ENCODE data around the gene TBC1D4. TPM values are rescaled to one million over a fixed set of nuclear protein-coding genes. Genes with fewer than 3 reads are reported as not detected.

Gene TBC1D4
- total RNA-seq, 4 donors from 2014 or later = 38.2 to 56.9 (median 43.9) TPM

DNA sequence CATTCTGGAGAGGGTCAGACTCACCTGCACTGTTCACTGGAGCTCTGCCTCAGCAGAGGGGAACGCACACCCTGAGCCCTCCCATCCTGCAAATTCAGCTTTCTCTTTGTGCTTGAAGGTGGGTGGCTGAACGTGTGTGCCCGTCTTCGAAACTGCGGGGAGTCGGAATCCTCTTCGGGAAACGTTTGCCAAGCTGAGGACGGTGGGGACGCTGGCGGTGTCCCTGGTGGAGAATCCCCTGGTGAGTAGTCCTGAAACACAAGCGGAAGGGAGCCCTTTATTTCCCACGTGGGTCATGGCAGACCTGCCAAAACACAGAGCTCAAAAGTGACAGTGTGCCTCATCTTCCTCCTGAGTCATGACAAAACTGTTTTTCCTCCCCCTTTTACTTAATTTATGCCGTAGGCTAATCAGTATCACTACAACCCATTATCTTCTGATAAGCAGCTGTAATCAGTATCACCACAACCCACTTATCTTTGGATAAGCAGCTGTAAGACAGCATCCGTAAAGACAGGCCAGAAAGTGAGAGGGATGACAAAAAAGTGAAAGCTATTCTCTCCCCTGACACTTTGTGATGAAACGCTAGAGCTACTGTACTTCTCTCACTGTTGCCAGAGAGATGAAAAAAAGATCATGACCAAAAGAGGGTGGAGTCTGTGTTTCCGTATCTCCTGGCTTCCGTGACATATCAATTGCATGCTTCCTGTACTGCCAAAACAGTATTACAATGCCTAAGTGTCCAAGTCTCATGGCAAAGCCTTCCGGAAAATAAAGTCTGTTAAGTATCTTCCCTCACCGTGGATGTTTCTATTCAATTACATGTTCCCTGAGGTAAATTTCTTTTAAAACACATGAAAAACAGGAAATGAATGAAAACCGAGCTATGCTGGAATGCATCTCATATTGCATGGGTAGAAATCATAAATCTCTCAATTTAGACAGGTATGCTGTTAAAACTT is 155.5 kb downstream of the TBC1D4 start:
- TF ChIP-seq CTCF (IDR thresholded peaks at IDR 0.05; ENCODE audit: low read depth) = no peak

DNA sequence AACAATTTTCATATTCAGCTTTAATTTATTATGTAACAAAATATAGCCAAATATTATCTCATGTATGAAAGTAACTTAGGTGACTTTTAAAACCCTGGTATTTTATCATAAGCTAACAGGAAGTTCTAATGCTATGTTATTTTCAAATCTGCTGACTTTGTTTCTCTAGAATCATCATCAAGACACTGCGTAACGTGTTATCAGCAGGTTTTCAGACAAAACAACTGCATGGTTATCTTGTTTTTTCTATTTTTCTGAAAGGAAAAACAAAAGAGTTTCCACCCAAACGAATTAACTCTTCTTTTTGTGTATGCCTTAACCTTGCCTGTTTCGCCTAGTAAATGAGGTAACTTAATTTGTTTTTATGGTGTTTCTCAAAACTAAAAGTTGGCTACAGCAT is 156.3 kb downstream of the TBC1D4 start:
- no peak for TF ChIP-seq CTCF (IDR thresholded peaks at IDR 0.05; ENCODE audit: low read depth)

DNA sequence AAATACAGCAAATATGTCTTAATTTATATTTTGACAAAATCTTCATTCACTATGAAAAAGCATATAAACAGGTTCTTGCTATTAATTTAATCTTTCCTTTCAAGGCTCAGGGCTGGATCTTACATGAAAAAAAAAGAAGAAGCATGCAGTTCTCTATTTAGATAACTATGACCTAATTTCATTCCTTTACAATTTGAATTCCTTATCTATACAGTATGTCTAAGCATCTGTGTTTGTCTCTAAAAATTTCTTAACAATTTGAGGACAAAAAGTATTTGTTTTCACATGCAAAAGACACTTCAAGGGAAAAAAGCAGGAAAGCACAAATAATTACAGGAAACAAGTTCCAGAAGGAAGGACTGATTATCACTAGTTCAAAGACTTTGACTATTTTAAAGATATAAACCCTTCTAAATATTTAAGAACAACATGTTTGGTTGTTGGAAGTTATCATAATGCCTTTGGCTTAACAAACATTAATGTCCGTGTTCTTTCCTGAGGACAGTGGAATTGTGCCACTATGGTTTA is 157.5 kb downstream of the TBC1D4 start:
- no peak for TF ChIP-seq CTCF (IDR thresholded peaks at IDR 0.05; ENCODE audit: low read depth)

DNA sequence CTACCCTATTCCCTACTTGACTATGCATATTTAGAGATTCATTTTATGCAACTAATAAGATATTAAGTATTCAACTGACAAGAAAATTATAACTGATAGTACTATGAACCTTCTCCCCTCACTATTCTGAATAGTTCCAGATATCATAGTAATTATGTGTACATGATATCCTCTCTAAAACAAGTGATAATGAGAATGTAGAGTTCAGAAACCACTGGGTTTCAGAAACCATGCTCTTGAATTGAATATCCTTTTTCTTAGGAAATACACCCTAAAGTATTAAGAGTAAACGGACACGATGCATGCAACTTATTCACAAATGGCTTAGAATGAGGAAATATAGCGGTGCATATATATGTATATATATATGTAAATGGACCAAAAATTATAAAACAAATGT is 160.9 kb downstream of the TBC1D4 start:
- no peak for TF ChIP-seq CTCF (IDR thresholded peaks at IDR 0.05; ENCODE audit: low read depth)

DNA sequence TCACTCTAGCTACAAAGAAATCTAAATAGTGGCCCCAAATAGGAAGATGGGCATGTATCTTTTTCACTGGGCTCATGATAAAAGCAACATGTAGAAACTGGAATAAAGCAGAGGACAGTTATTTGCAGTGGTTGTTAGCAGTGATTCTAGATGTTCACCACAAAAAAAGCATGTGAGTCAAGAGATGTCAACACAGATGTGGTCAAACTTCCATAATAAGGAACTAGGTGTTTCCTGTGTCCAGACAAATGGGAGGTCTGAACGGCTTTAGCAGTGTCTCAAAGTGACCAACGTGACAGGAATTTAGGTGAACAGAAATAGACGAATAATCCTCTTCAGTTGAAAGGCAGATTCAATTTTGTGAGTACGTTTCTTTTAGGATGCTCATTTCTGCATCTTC is 162.7 kb downstream of the TBC1D4 start:
- TF ChIP-seq CTCF (IDR thresholded peaks at IDR 0.05; ENCODE audit: low read depth) = no peak

DNA sequence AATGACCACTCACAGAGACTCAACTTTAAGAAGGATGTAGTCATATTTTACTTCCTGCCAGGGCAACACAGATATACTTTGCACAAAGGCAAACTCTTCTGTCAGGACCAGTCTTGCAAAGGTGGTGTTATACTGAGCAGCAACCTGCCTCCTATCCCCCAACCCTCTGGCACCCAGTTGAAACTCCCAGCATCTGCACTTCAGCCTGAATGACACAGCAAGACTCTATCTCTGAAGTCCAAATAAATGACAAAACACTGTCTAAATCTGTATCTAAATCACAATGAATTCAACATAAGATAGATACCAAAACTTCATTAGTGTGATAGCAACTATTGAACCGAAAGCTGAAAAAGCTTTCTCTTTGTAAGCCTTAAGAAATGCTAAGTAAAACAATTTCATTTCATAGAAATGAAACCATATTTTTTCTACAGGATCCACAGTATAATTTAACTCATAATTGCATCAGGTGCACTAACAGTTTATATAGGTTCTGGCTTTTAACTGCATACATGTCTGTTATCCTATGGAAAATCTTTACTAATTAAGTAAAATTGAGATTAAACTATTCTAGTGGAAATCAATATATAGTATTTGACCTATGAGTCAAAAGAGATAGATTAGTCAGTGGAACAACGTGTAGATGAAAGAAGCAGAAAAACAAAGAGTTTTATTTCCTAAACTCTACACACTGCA is 163.7 kb downstream of the TBC1D4 start:
- TF ChIP-seq CTCF (IDR thresholded peaks at IDR 0.05; ENCODE audit: low read depth) = no peak

GRCh38 chr13:75316427-75316826 is 165.5 kb downstream of the TBC1D4 start:
- no peak for TF ChIP-seq CTCF (IDR thresholded peaks at IDR 0.05; ENCODE audit: low read depth)

All from subcutaneous adipose tissue (tissue), 4 donors.